Measurements from ENCODE around the gene TMEM145. TPM values are rescaled to one million over a fixed set of nuclear protein-coding genes. Genes with fewer than 3 reads are reported as not detected.
A peak's percentile ranks its signal among the peaks of the same experiment; 100 is the strongest.

TMEM145 gene
- total and polyA plus RNA-seq, 10 of the 15 experiments (the other 5 are each of a cell fraction or from before 2014, with no cell fraction given) = 0.04 to 0.97 (median 0.16) TPM; not detected in 4

GRCh38 chr19:42270346-42271044 is 42.6 kb upstream of the TMEM145 start (continued):
- TF ChIP-seq CHD4 (IDR thresholded peaks at IDR 0.05) = no peak
- TF ChIP-seq SMARCA5 (IDR thresholded peaks at IDR 0.05) = no peak
- no peak for TF ChIP-seq ELK1 (IDR thresholded peaks at IDR 0.05; ENCODE audit: low read depth, low read length)
- peak; percentile 77; the same call in 1 of the 2 replicates for TF ChIP-seq ATF7 (IDR thresholded peaks at IDR 0.05; ENCODE audit: low read depth)
- no peak for TF ChIP-seq BRCA1 (IDR thresholded peaks at IDR 0.05; ENCODE audit: low read depth, low read length)
- TF ChIP-seq SP1 (IDR thresholded peaks at IDR 0.05; ENCODE audit: low read depth, low read length) = no peak
- TF ChIP-seq RFX5 (IDR thresholded peaks at IDR 0.05; ENCODE audit: low read depth, low read length) = no peak
- TF ChIP-seq, protein P1, sequence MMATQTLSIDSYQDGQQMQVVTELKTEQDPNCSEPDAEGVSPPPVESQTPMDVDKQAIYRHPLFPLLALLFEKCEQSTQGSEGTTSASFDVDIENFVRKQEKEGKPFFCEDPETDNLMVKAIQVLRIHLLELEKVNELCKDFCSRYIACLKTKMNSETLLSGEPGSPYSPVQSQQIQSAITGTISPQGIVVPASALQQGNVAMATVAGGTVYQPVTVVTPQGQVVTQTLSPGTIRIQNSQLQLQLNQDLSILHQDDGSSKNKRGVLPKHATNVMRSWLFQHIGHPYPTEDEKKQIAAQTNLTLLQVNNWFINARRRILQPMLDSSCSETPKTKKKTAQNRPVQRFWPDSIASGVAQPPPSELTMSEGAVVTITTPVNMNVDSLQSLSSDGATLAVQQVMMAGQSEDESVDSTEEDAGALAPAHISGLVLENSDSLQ (IDR thresholded peaks at IDR 0.05) = peak; percentile 29; the same call in 1 of the 2 replicates
- peak; percentile 34; the same call in 1 of the 2 replicates for TF ChIP-seq RUNX3 (IDR thresholded peaks at IDR 0.05; ENCODE audit: low read length)
- peak; percentile 41; the same call in 1 of the 2 replicates for TF ChIP-seq DPF2 (IDR thresholded peaks at IDR 0.05)
- no peak for TF ChIP-seq SMC3 (IDR thresholded peaks at IDR 0.05; ENCODE audit: borderline replicate concordance, low read length)
- TF ChIP-seq CBX5 (IDR thresholded peaks at IDR 0.05; ENCODE audit: low read depth) = no peak
- peak; percentile 55; the same call in 1 of the 2 replicates for TF ChIP-seq LARP7 (IDR thresholded peaks at IDR 0.05)
- no peak for TF ChIP-seq GABPA (IDR thresholded peaks at IDR 0.05; ENCODE audit: low read depth)
- peak in 1 of 2 experiments; percentile 64; a peak in 2 of 4 replicates for TF ChIP-seq BHLHE40 (IDR thresholded peaks at IDR 0.05; ENCODE audit: borderline replicate concordance in 1 of 2, low read depth in 2 of 2, low read length in 1 of 2)
- TF ChIP-seq MEF2A (IDR thresholded peaks at IDR 0.05; ENCODE audit: insufficient read depth, low read depth, low read length) = no peak
- no peak for TF ChIP-seq EZH2 (IDR thresholded peaks at IDR 0.05; ENCODE audit: borderline replicate concordance, control insufficient read depth, low read depth, low read length)
- TF ChIP-seq ZNF207 (IDR thresholded peaks at IDR 0.05; ENCODE audit: borderline replicate concordance) = no peak; the same call in 1 of the 2 replicates
- TF ChIP-seq NFXL1 (IDR thresholded peaks at IDR 0.05; ENCODE audit: borderline replicate concordance) = no peak
- TF ChIP-seq CTCF (IDR thresholded peaks at IDR 0.05 in 2 of 3, conservative IDR thresholded peaks at IDR 0.05 in 1 of 3; ENCODE audit: control insufficient read depth in 2 of 3, extremely low read depth in 1 of 3, insufficient read depth in 1 of 3, low read depth in 3 of 3, low read length in 3 of 3) = no peak
- no peak for TF ChIP-seq PRDM15 (CRISPR knock-in tag; IDR thresholded peaks at IDR 0.05)
- peak; percentile 52 for TF ChIP-seq CREM (IDR thresholded peaks at IDR 0.05; ENCODE audit: low read depth)
- TF ChIP-seq JUNB (IDR thresholded peaks at IDR 0.05) = 0 out of 2 replicates have a peak, but pooled peaks have one; percentile 6
- TF ChIP-seq RAD21 (IDR thresholded peaks at IDR 0.05; ENCODE audit: insufficient read depth, low read depth, low read length) = no peak

Data from GM12878 (cell line).